Keratinocyte (primary cell): ENCODE measurements around the gene ADI1.

Source experiments
- CTCF ChIP-seq, 3 experiments: IDR thresholded peaks in 1 of 3; conservative IDR thresholded peaks in 1 of 3; optimal IDR thresholded peaks in 1 of 3; 2 replicates in 2 of 3; 3 replicates in 1 of 3; pipeline versions ENCODE3 to v1.5.1; 2011; ENCODE audit warnings: low read length in 3 of 3, mild to moderate bottlenecking in 3 of 3, moderate library complexity in 2 of 3, control low read depth in 1 of 3, inconsistent platforms in 1 of 3; ENCODE audit not compliant: insufficient read depth in 2 of 3; ENCODE audit errors: extremely low read depth in 1 of 3
- EZH2 ChIP-seq: IDR thresholded peaks from one replicate; pipeline ENCODE4 v1.6.1; 2012; ENCODE audit warnings: inconsistent platforms, mild to moderate bottlenecking, low read length, moderate library complexity

GRCh38 chr2:3563521-3563976 is 44.2 kb upstream of the ADI1 start:
- TF ChIP-seq CTCF (optimal IDR thresholded peaks at IDR 0.05 in 1 of 3, IDR thresholded peaks at IDR 0.05 in 1 of 3, conservative IDR thresholded peaks at IDR 0.05 in 1 of 3; ENCODE audit: extremely low read depth in 1 of 3, insufficient read depth in 2 of 3, low read length in 3 of 3) (no peak), EZH2 (no peak)
